ENCODE data around the gene CDK3.
"Not testable (repeated sequence)": the region's sequence is repeated elsewhere in the genome, so short reads cannot be mapped to it uniquely, and the experiment has no call there.

Gene CDK3

GRCh38 chr17:76000755-76001521 lies at the start of gene CDK3:
CDK3 (plus strand) TSS chr17:76000855; CDS start chr17:76001426, 571 bp downstream.
- DNase-seq = no peak

- DNase-seq = no peak
Measured at GRCh38 chr17:75950855-75951554, 49.6 kb upstream of the CDK3 start.

- no peak for DNase-seq
Measured at GRCh38 chr17:75959051-75959838, 41.4 kb upstream of the CDK3 start.

GRCh38 chr17:75959839-75960511 lies 40.7 kb upstream of the CDK3 start:
- no peak for DNase-seq

- DNase-seq = no peak
Measured at GRCh38 chr17:75965468-75965867, 35.2 kb upstream of the CDK3 start.

GRCh38 chr17:75969044-75969443 lies 31.6 kb upstream of the CDK3 start:
- not testable (repeated sequence) for DNase-seq

GRCh38 chr17:75970011-75970523 lies 30.6 kb upstream of the CDK3 start:
- DNase-seq = no peak

GRCh38 chr17:75970626-75971025 lies 30.0 kb upstream of the CDK3 start:
- no peak for DNase-seq

- not testable (repeated sequence) for DNase-seq
Measured at GRCh38 chr17:75975187-75975586, 25.5 kb upstream of the CDK3 start.

GRCh38 chr17:75975757-75976174 lies 24.9 kb upstream of the CDK3 start:
- DNase-seq = no peak

- no peak for DNase-seq
Measured at GRCh38 chr17:75976175-75976848, 24.3 kb upstream of the CDK3 start.

- DNase-seq = peak; percentile 77 to 94 (median 88)
Measured at GRCh38 chr17:75978938-75979704, 21.5 kb upstream of the CDK3 start, which contains the start of the genes ACOX1 and TEN1. ACOX1 (minus strand) TSS chr17:75979166; CDS start chr17:75979073, 93 bp downstream. TEN1 (plus strand) TSS chr17:75979240; CDS start chr17:75986193, 6,953 bp downstream.

GRCh38 chr17:75979705-75980187 lies 20.9 kb upstream of the CDK3 start:
- no peak for DNase-seq

- DNase-seq = peak in 1 of 4 experiments; percentile 21
Measured at GRCh38 chr17:75980188-75981018, 20.3 kb upstream of the CDK3 start.

- no peak for DNase-seq
Measured at GRCh38 chr17:75981019-75981615, 19.5 kb upstream of the CDK3 start.

GRCh38 chr17:75983501-75984181 lies 17.0 kb upstream of the CDK3 start:
- no peak for DNase-seq

- no peak for DNase-seq
Measured at GRCh38 chr17:75985986-75986385, 14.7 kb upstream of the CDK3 start.

GRCh38 chr17:75987041-75987440 lies 13.6 kb upstream of the CDK3 start:
- no peak for DNase-seq

- DNase-seq = no peak
Measured at GRCh38 chr17:75991396-75991795, 9.3 kb upstream of the CDK3 start.
